Dedifferentiated amniotic fluid mesenchymal stem cell (primary cell): Measurements from ENCODE around the gene ABCC1.

ENCODE experiments used
- DNase-seq: peaks from one replicate; pipeline ENCODE4 v3.0.0-alpha.2; 2016; ENCODE audit errors: extremely low spot score

Gene ABCC1

DNA sequence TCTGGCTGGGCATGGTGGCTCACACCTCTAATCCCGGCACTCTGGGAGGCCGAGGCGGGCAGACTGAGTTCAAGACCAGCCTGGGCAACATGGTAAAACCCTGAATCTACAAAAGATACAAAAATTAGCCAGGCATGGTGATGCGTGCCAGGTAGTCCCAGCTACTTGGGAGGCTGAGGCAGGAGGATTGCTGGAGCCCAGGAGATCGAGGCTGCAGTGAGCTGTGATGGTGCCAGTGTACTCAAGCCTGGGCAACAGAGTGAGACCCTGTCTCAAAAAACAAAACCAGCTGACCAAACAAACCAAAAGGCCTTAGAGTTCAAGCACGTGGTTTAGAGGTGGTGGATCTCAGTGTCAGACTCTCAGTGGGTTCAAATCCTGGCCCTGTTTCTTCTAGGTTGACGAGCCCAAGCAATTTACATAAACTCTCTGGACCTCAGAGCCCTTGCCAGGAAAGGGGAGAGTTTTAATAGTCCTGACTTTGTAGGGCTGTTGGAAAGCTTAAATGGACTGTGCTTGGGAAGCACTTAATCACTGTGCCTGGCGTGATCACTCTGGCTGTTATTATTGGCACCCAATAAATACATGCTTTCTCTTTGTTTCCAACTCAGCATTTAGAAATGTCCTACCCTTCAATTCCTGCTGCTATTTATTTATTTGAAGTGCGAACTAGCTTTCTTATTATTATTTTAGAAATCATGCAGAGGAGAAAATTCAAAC lies 44.7 kb downstream of the ABCC1 start:
- DNase-seq, result no peak

DNA sequence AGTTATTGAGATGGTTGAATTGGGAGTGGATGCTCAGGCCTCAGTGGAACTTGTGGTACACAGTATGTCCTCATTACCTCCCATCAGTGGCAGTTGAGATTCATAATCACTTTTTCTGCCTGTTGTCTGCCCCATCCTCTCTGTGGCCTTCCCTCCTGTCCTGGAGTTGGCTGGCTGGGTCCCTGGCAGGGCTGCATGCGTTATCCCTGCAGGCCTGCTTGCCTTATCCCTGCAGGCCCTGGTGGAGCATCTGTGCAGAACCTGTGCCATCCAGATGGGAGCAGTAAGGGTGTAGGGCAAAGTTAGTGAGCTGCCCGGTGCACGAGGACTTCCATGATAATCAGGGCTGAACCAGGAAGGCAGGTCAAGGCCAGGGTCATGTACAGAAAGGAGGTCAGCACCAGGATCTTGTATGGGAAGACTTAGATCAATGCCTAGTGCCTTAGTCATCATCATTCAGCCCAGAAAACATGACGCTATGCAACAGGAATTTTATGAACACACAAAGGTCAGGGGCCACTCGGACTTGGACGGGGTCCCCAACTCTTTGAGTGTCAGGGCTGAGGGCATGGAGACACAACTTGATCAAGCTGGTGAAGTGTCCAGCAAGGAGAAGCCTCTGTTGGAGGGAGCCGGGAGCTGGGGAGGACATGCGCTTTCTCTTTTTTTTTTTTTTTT lies 47.2 kb downstream of the ABCC1 start:
- peak; percentile 32 for DNase-seq

DNA sequence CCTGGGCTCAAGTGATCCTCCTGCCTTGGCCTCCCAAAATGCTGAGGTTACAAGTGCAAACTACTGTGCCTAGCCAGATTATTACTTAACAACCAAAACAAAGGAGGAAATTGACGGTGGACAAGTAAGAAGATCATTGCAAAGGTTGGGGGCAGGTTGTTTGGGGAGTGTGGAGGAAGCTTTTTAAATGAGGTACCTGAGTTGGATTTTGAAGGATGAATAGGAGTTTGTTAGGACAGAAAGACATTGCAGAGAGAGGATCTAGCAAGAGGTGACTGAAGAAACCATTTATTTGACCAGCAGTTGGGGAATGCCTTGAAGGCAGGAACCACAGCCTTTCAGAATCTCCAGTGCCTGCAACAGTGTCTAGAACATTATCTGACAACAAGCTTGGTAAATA lies 51.3 kb downstream of the ABCC1 start:
- no peak for DNase-seq

DNA sequence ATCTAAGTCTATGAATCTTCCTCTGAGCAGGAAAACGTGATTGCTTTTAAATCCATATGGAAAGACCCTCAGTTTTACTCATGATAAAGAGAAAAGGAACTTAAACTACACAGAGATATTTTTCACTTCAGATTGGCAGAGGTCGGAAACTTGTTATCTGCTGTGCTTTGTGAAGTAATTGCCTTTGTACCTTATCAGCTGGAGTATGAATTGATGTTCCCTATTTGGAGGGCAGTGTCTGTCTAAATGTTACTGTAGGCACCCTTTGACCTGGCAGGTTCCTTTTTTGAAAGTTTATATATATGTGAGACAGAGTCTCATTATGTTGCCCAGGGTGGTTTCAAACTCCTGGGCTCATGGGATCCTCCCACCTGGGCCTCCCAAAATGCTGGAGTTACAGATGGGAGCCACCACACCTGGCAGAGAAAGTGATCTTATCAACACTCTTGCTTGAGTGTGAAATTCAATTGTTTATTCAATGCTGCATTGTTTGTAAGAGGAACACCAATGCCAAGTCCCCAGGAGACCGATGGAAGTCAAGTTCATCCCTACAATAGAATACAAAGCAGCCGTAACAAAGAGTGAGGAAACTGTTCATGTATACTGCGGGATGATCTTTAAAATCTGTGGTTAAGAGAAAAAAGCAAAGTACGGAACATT lies 52.3 kb downstream of the ABCC1 start:
- DNase-seq, result no peak

DNA sequence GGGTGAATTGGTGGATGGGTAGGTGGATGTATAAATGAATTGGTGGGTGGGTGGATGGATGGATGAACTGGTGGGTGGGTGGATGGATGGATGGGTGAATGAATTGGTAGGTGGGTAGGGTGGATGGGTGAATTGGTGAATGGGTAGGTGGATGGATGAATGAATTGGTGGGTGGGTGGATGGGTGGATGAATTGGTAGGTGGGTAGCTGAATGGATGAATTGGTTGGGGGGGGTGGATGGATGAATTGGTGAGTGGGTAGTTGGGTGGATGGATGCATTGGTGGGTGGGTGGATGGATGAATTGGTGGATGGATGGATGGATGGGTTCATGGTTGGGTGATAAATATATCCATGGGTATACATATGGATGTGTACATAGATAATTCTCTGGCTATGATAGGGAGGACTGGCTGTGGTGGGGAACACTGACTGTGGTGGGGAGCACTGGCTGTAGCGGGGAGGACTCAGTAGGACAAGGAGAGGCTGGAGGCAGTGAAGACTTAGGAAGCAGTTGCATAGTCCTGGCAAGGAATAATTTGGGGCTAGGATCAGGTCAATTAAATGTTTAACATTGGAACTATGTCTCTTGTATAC lies 54.4 kb downstream of the ABCC1 start:
- DNase-seq, result no peak

DNA sequence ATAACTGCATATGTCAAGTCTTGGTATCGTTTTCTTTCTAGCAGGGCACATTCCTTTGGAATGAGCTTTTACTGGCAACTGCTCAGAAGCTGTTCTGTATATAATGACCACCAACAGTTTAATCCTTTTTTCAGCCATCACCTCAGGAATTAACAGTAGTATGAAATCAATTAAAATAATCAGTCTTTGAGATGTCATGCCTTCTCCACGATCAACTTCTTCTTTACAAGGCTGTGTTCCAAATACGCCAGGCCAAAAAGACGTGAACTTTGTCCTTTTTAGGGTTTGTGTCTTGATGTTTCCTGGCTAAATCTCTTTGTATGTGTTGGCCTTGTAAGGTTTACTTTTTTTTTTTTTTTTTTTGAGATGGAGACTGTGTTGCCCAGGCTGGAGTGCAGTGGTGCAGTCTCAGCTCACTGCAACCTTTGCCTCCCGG lies 54.9 kb downstream of the ABCC1 start:
- DNase-seq, result peak; percentile 86

DNA sequence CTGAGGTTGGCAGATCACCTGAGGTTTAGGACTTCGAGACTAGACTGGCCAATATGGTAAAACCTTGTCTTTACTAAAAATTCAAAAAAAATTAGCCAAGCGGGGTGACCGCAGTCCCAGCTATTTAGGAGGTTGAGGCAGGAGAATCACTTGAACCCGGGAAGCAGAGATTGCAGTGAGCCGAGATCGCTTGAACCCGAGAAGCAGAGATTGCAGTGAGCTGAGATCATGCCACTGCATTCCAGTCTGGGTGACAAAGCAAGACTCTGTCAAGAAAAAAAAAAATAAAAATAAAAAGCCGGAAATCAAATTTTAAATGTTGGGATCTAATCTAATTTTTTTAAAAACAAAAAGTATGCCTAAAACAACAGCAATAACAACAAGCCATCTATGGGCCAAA lies 56.3 kb downstream of the ABCC1 start:
- DNase-seq, result no peak

DNA sequence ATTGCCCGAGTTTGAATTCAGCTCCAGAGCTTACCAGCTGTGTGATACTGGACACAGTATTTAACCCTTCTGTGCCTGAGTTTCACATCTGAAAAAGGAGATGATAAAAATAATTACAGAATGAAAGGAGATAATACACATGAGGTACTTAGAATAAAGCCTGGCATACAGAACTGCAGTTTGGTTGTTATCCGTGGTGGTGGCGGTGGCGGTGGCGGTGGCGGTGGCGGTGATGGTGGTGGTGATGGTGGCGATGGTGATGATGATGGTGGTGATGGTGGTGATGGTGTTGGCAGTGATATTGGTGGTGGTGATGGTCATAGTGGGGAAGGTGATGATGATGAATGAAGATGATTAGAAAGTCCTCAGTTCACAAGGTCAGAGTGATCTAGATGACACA lies 57.2 kb downstream of the ABCC1 start:
- DNase-seq, result no peak

DNA sequence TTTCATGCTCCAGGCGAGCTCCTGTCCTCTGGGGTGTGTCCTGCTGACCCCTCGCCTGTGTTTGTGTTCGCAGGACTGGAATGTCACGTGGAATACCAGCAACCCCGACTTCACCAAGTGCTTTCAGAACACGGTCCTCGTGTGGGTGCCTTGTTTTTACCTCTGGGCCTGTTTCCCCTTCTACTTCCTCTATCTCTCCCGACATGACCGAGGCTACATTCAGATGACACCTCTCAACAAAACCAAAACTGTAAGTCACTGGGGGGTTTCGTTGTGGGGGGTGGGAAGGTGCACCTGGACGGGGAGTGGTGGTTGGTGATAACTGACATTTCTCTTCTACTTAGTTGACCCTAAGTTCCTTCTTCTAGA lies 58.3 kb downstream of the ABCC1 start:
- DNase-seq, result no peak

DNA sequence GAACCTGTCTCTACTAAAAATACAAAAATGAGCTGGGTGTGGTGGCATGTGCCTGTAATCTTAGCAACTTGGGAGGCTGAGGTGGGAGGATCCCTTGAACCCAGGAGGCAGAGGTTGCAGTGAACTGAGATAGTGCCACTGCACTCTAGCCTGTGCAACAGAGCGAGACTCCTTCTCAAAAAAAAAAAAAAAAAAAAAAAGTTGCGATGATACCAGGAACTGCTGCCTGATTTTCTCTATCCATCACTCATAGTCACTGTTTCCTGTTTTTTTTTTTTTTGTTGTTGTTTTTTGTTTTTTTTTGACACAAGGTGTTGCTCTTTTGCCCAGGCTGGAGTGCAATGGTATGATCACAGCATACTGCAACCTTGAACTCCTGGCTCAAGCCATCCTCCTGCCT lies 59.2 kb downstream of the ABCC1 start:
- no peak for DNase-seq

DNA sequence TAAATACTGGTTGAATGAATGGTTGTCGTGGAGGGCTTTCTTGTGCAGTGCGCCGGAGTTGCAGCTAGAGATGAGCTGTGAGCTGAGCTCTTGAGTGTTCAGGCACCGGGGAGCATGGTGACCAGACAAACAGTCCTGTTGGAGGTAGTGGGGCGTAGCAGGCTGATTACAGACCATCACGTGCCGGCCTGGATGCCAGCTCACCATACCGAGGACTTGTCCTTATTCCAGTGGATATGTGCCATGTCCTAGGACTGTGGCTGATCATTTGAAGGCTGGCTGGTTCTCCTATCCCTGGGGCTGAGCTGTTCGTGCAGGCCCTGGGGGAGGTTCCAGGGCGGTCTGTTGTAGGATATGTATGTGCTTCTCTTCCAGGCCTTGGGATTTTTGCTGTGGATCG lies 60.0 kb downstream of the ABCC1 start:
- no peak for DNase-seq

DNA sequence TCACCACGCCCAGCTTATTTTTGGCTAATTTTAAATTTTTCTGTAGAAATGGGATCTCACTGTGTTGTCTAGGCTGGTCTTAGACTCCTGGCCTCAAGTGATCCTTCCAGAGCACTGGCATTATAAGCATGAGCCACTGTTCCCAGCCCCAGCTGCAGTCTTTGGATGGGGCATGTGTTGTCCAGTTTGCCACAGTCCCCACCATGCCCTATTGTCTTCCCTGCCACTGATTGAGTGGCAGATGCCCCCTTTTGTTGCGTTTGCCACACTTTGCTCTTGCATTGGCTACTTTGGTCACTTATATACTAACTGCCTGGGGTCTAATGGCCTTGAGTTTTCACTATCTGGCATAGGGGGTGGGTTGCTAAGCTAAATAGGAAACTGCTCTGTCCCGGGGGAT lies 60.8 kb downstream of the ABCC1 start:
- DNase-seq, result no peak

DNA sequence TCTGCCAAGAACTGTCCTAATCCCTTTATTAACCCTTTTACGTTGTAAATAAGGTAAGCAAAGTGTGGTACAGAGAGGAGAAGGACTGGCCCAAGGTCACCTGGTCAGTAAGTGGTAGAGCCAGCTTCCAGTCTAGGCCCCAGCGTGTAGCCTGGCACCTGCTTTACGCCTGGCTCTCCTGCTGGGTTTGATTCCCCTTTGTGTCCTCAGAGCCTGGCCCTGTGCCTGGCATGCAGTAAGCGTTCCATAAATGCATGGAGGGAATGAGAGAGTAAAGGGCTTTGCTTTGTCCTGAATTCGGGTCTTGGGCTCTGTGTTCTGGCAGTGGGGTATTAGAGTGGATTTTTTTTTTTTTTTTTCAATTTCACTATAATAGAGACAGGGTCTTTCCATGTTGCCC lies 62.7 kb downstream of the ABCC1 start:
- no peak for DNase-seq

DNA sequence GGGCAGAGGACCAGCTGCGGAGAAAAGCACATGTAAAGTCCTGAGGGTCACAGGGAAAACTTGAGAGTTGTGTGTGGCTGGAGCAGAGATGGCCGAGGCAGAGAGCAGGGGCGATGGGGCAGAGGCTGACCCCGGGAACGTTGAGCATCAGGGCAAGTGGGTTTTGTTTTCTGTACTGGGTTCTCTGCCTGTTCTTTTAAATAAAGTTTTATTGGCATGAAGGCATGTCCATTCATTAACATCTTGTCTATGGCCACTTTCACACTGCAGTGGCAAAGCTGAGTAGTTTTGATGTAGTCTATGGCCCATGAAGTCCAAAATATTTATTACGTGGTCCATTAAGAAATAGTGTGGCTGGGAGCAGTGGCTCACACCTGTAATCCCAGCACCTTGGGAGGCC lies 64.4 kb downstream of the ABCC1 start:
- no peak for DNase-seq

DNA sequence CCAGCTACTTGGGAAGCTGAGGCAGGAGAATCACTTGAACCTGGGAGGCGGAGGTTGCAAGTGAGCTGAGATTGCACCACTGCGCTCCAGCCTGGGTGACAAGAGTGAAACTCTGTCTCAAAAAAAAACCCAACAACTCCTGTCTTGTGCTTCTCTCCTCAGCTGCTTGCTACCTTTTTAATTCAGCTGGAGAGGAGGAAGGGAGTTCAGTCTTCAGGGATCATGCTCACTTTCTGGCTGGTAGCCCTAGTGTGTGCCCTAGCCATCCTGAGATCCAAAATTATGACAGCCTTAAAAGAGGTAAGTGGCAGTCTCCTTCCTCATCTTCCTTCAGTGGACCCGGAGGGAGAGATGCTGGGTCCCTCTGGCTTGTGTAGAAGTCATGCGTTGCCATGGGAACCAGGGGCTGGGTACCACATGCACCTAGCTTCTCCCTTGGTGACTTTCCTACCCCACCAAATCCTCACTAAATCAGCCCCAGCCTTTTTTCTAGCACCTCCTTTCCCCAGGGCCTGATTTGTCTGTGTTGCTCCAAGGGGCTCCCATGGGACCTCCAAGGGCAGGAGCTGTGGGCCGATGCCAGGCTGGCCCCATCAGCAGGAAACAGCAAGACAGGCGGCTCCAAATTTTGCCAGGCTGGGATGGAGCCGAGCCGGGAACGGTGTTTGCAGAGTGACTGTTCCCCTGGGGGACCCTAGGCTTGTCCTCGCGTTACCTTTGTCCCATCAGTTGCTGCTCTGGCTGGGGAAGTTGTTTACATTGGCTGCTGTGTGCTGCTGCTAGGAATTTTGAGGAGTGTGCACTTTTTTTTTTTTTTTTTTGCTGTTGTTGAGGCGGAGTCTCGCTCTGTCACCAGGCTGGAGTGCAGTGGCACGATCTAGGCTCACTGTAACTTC lies 65.2 kb downstream of the ABCC1 start:
- no peak for DNase-seq

DNA sequence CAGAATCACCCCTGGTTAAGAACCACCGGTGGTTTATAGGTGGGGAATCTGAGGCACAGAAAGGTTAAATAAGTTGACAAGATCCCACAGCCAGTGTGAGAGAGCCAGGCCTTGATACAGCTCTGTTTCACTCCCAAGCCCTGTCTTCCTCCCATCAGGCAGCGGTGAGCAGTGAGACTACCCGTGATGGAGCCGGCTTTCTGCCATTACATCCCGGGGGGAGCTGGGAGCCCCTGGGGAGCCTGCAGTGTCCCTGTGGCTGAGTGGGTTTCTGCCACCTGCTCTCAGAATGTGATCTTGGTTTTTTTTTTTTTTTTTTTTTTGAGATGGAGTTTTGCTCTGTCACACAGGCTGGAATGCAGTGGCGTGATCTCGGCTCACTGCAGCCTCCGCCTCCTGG lies 66.4 kb downstream of the ABCC1 start:
- no peak for DNase-seq

DNA sequence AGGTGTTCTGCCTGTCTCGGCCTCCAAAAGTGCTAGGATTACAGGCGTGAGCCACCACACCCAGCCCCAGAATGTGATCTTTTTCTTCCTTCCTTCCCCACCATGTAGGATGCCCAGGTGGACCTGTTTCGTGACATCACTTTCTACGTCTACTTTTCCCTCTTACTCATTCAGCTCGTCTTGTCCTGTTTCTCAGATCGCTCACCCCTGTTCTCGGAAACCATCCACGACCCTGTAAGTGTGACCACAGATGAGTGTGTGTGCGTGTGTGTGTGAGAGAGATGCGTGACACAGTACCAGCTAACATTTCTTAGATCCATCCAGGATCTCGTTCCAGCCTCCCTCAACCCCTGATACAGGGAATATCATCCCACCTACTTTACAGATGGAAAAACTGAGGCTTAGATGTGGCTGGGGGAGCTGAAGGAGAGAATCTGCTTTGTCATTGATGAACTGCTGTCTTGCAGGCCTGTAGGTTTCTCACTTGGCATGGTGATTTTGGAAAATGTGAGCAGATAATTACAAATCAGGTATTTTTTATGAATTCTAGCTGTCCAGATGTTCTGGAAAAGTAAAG lies 67.1 kb downstream of the ABCC1 start:
- no peak for DNase-seq

DNA sequence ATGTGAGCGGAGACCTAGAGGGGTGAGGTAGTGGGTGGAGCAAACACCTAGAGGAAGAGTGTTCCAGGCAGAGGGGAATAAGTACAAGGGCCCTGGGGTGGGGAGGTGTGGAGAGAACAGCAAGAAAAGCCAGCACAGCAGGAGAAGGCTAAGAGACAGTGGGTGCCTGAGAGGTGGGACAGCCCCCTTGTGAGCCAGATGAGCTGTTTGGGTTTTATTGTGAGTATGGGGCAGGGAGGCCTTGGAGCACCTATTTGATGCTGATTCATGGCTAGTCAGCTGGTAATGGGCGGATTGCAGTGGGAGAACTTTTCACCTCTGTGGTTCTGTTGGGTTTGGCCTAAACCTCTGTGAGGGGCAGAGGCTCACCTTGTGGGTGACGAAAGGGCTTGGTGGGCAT lies 68.4 kb downstream of the ABCC1 start:
- no peak for DNase-seq

DNA sequence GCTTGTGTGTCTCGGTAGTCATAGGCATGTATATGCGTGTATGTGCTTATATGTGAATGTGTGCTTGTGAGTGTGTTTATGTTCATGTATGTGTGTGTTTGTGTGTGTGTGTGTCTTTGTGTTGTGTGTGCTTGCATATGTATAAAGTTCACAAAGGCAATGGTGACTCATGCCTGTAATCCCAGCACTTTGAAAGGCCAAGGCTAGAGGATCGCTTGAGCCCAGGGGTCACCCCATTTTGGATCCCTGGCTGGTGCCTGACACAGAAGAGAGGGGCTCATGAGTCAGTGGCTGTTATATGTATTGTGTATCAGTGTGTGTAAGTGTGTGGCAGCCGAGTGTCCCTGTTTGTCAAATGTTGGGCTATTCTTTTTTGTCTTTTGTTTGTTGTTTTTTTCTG lies 69.3 kb downstream of the ABCC1 start:
- no peak for DNase-seq

DNA sequence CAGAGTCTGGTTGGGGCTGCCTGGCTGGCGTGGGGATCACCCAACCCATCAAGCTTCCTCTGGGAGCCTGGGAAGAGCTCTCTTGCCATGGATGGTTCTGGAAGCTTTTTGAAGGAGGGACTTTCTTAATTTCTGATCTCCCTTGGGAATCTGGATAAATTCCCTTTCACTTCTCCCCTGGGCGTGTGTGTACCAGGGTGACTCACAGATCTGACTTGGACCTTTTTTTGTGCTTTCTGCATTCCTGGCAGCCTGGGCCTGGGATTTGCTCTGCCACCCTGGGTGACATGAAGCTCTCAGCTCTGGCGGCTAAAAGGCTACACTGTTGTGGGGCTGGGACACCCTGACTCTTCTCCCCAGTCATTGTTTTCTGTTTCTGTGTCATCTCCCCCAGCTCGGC lies 70.1 kb downstream of the ABCC1 start:
- DNase-seq, result peak; percentile 64

DNA sequence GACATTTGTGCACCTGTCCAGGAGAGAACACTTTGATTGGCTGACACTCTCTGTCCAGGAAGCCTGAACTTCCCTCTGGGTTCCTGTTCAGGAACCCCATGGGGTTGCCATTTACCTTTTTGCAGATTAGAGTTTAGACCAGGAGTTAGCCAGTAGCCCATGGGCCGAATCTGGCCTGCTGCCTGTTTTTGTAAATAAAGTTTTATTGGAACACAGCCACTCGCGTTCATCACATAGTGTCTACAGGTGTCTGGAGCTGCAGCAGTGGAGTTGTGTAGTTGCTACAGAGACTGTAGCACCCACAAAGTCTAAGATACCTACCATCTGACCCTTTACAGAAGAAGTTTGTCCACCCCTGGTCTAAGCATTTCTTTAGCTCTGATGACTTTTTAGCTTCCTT lies 70.9 kb downstream of the ABCC1 start:
- DNase-seq, result no peak

DNA sequence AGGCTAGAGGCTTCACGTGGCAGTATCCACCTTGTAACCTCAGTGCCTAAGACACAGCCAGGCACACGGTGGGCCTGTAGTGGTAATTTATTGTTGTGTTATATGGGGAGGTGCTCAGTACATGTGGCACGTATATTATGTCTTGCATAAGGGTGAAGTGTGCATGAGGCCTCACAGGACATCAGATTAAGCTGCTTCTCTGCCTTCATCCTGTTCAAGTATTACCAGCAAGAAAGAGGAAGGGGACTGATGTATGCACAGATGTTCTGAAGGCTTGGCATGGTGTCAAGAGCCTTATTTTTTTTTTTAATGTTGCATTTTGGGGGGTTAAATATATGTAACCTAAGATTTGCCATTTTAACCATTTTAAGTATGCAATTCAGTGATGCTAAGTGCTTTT lies 71.6 kb downstream of the ABCC1 start:
- no peak for DNase-seq
